ENCODE results near the gene IGLON5.

IGLON5 gene

DNA sequence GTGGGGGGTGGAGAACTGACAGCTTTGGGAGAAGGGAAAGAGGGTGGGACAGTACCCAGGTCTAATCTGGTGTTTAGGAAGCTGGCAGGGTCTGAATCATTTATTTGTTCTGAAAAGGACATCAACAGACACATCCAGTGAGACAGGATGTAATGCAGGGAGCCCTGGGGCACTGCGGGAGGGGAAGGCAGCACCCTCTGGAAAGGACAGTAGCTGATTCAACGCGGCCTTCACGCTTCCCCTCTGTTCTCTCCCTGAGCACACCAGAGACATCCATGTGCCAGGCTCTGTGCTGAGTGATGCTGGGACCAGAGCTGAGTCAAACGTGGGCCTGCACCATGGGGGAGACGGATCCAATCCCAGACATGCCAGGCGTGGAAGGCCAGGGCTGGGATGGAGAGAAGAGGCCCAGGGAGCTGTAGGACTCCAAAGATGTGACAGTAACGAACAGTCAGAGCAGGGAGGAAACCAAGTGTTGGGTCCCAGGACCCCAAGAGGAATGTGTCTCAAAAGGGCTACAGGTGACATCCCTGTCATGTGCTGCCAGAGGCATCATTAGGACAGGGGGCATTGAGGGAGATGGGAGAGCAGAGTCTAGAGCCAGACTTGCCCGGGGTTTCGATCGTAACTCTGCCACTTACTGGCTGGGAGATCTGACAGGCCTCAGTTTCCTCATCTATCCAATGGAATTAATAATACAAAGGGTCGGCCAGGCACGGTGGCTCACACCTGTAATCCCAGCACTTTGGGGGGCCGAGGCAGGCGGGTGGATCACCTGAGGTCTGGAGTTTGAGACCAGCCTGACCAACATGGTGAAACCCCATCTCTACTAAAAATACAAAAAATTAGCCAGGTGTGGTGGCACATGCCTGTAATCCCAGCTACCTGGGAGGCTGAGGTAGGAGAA, 53.0 kb downstream of the IGLON5 start:
- DNase-seq (ENCODE audit: low spot score) = no peak

- no peak for DNase-seq (ENCODE audit: low spot score)
Observed at GRCh38 chr19:51365211-51365964, 53.9 kb downstream of the IGLON5 start.

DNA sequence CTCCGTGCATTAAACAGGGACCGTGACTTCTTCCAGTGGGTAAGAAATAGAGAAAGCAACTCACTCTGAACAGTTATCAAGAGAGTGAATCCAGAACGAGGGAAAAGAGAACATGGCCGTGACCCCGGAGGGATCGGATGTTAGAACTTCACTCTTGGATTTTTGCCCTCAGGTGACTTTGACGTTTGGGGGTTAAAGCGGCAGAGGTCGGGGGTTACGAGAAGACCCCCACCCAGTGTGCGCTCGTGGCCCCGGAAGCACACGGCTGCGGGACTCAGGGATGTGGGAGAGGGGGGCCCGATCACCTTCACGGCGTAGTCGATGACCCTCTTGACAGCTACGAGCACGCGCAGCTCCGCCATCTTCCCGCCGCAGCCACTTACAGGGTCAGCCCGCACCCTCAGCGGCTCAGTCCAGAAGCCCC, 54.5 kb downstream of the IGLON5 start, which contains the start of gene ETFB:
Gene ETFB (minus strand): TSS at position 424 of the 424 bp plus-strand sequence. CDS start 62 bp downstream, at position 362.
- no peak for DNase-seq (ENCODE audit: low spot score)

- DNase-seq (ENCODE audit: low spot score) = peak; percentile 93
Observed at GRCh38 chr19:51366389-51367254, 55.2 kb downstream of the IGLON5 start.

- DNase-seq (ENCODE audit: low spot score) = no peak
Observed at GRCh38 chr19:51367255-51367564, 55.8 kb downstream of the IGLON5 start.

GRCh38 chr19:51367565-51368365, 56.3 kb downstream of the IGLON5 start:
- peak; percentile 88 for DNase-seq (ENCODE audit: low spot score)

GRCh38 chr19:51368366-51369282, 57.2 kb downstream of the IGLON5 start, which contains the start of gene CLDND2:
Gene CLDND2, minus strand, starts transcription at chr19:51369003. Its CDS starts 426 bp downstream, at chr19:51368577.
- no peak for DNase-seq (ENCODE audit: low spot score)

DNA sequence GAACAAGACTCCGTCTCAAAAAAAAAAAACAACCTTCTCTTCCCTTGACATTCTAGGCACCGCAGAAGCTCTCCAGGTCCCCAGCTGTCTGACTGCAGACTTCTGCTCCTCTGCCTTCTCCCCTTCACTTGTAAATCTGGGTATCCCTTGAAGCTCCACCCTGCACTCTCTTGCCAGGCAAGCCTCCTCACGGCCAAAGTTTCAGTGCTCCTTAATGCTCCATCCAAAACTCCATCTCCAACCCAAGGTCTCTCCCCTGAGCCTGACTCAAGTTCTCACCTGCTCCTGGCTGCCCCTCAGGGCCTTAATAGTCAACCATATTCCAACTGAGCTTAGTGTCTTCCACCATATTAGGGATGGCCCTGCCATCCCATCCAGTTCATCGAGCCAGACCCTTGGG, 58.8 kb downstream of the IGLON5 start:
- no peak for DNase-seq (ENCODE audit: low spot score)

DNA sequence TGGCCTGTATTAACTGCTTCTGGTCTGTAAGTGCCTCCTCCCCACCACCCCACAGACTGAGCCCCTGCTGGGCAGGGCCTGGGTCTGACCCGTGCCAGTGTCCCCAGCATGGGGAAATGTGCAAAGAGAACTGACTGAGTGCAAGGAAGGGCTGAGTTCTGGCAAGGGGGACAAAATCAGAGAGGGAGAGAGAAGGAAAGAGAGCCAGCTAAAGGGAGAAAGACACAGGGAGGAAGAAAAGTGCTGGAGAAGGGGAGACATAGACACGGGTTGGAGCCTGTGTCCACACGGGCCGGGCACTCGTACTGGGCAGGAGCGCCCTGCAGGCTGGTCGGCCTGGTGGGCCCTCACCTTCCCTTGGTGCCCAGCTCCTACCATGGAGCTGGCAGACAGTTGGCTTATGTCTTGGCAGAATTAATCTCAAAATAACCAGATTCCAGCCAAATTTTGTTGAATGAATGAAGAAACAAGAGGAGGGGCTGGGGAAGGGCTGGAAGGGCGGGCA, 59.8 kb downstream of the IGLON5 start:
- DNase-seq (ENCODE audit: low spot score) = no peak

GRCh38 chr19:51372021-51372648, 60.7 kb downstream of the IGLON5 start:
- DNase-seq (ENCODE audit: low spot score) = no peak

- no peak for DNase-seq (ENCODE audit: low spot score)
Observed at GRCh38 chr19:51372649-51373504, 61.4 kb downstream of the IGLON5 start, which contains the start of gene NKG7. Gene NKG7, minus strand, starts transcription at chr19:51372654. Its CDS starts 119 bp downstream, at chr19:51372535.

- DNase-seq (ENCODE audit: low spot score) = no peak
Observed at GRCh38 chr19:51375504-51376221, 64.2 kb downstream of the IGLON5 start.

DNA sequence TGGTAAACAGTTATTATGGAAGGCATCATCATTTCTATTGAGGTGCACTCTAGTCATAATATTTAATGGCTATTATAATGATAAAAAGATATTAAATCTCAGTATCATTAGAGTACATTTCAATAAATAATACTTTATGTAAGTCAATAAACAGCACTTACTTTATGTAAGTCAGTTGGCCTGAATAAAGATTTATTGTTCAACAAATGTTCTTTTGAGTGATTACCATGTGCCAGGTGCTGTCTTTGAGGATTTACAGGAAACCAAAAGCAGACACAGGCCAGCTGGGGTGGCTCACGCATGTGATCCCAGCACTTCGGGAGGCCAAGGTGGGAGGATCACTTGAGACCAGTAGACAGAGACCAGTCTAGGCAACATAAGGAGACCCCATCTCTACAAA, 66.0 kb downstream of the IGLON5 start:
- DNase-seq (ENCODE audit: low spot score) = no peak

DNA sequence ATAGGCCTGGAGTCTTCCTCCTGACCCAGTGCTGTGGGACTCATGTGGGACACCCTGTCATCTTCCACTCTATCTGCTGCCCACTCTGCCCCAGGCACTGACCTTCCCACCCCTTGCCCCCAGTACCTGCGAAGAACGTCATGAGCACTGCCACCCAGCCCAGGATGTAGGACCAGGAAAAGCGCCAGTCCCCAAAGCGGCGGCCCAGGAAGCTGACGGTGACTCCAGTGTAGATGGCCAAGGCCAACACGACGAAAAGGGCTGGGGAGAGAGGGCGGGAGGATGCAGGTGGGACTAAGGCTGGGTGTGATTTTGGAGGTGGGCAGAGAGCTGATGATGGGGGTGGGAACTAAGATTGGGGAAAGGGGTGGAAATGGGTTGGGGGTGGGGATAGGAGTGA, 68.9 kb downstream of the IGLON5 start:
- no peak for DNase-seq (ENCODE audit: low spot score)

Measured in HuH-7 (cell line).